Measurements from ENCODE around the gene ADAM15.

Gene ADAM15

GRCh38 chr1:155073377-155074242 is 22.5 kb downstream of the ADAM15 start:
- no peak for DNase-seq (ENCODE audit: low spot score)

DNA sequence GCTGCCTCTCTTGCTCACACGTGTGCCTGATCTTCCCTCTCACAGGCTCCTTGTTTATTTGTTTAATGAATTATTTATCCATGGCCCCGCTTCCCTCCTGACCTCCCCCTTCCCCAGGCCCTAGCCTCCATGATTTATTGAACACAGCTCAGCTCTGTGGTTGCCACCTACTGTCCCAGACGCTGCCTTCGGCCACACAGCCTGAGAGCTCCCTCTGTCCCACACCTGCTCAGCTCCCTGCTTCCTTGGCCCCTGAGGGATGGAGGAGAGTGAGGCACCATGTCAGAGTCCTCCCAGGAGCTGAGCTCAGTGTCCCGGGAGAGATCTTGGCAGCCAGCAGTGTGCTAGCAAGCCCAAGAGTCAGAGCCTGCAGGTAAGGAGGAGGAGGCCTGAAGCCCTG is 24.4 kb downstream of the ADAM15 start:
- no peak for DNase-seq (ENCODE audit: low spot score)

GRCh38 chr1:155076371-155076770 is 25.3 kb downstream of the ADAM15 start:
- DNase-seq (ENCODE audit: low spot score): no peak

- DNase-seq (ENCODE audit: low spot score): no peak
Measured at GRCh38 chr1:155077346-155077745, 26.2 kb downstream of the ADAM15 start.

GRCh38 chr1:155077758-155078445 is 26.8 kb downstream of the ADAM15 start:
- no peak for DNase-seq (ENCODE audit: low spot score)

DNA sequence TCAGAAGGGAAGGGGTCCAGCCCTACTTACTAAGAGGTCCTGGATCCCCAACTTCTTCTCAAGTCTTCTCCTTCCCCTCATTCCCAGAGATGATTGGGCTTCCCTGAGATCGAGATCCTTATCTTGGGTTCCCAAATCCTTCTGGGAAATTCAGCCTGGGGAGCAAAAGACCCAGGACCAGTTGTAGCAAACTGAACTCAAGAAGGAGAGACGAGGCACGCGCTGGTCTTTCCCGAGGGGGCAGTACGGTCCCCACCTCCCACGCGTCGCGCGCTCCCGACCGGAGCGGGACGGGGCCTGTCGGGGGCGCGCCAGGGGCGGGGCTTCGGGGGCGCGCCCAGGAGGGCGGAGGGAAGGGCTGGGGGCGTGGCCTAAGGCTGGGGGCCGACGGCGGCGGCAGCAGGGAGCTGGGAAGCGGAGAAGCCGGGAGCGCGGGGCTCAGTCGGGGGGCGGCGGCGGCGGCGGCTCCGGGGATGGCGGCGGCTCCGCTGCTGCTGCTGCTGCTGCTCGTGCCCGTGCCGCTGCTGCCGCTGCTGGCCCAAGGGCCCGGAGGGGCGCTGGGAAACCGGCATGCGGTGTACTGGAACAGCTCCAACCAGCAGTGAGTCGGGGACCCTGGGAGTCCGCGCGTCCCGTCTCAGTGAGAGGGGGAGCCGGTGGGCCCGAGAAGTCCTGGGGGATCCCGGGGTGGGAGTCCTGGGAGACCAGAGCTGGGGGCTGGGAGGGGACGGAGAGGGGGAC is 27.5 kb downstream of the ADAM15 start, which contains the start of gene EFNA3:
Gene EFNA3 (plus strand): TSS at position 369 of the 741 bp plus-strand sequence. CDS start 105 bp downstream, at position 474.
- DNase-seq (ENCODE audit: low spot score): peak; percentile 78

DNA sequence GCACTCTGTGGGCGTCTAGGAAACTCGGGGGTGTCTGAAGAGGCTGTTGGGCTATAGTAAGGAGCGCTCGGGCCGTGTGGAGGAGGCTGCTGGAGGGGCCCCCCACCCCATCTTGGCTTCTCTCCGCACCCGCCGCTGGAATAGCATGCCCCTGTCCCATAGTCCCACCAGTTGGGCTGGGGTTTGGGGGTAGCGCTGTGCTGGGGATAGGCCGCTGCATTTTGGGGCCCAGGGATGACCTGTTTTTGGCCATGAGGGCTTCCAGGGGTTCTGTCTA is 28.0 kb downstream of the ADAM15 start:
- no peak for DNase-seq (ENCODE audit: low spot score)

DNA sequence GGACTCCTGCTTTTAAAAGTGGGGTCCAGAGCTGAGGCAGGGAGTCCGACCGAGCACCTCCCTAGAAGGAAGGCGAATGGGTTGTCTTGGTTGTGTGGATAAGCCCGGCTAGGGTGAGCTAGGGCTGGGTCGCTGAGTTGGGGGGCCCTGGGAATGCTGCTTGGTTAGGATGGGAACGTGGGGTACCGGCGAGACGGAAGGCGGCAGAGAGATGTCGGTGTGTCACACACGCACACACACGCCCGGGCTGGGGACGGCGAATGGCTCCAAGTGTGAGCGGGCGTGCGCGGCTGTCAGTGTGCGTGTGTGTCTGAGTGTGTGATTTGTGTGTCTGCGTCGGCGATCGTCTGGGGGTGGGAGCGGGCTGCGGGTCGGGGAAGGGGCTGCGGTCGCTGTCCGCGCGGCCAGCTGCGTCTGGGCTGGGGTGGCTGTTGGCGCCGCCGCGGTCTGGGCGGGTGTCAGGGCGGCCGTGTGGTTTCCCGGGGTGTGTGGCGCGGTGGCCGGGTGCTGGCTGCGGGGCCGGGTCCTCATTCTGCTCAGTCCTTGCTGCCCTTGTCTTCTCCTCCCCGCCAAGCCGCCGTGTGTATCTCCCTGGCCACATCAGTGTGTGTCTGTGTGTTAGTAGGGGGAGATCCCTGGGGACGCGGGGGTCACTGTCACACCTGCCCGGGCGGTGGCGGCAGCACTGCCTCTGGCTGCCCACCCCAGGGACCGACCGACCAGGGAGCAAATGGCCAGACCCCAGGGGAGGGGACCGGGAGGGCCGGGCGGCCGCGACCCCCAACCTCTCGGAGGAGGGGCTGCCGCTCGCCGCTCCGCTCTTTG is 28.6 kb downstream of the ADAM15 start:
- DNase-seq (ENCODE audit: low spot score): no peak

- DNase-seq (ENCODE audit: low spot score): no peak
Measured at GRCh38 chr1:155080312-155081228, 29.5 kb downstream of the ADAM15 start.

DNA sequence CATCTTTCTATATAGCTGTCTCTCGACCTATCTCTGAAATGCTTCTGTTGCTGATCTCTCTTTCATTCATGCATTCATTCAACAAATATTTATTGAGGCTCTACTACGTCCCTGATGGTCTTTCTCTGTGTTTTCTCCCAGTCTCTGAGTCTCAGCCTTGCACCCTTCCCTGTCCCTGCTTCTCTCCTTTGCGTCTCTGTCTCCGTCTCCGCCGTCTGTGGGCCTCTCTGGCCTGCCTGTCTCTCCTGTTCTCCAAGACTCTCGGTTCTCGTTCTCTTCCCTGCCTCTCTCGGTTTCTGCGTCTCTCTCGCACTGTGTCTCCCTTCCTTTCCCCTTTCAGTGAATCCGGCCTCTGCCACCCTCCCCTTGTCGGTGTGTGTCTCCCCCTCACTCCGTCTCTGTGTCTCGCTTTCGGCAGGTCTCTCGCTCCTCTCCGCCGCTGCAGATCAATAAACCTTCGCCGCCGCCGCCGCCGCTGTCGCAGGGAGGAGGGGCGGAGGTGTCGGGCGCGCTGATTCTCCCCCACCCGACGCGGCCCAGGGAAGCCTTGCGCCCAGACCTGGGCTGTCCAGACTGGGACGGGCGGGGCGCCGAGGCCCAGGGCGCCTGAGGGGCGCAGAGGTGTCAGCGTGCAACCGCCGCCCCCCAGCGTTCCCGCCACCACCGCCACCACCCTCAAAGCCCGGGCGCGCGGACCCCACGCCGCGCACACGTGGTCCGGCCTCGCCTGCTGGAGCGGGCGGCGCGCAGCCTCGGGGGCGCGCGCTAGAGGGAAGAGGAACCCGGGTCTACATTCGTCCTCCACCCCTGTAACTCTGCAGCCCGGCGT is 30.6 kb downstream of the ADAM15 start:
- no peak for DNase-seq (ENCODE audit: low spot score)

- DNase-seq (ENCODE audit: low spot score): no peak
Measured at GRCh38 chr1:155082301-155083051, 31.4 kb downstream of the ADAM15 start.

GRCh38 chr1:155083052-155083541 is 32.0 kb downstream of the ADAM15 start:
- DNase-seq (ENCODE audit: low spot score): no peak

DNA sequence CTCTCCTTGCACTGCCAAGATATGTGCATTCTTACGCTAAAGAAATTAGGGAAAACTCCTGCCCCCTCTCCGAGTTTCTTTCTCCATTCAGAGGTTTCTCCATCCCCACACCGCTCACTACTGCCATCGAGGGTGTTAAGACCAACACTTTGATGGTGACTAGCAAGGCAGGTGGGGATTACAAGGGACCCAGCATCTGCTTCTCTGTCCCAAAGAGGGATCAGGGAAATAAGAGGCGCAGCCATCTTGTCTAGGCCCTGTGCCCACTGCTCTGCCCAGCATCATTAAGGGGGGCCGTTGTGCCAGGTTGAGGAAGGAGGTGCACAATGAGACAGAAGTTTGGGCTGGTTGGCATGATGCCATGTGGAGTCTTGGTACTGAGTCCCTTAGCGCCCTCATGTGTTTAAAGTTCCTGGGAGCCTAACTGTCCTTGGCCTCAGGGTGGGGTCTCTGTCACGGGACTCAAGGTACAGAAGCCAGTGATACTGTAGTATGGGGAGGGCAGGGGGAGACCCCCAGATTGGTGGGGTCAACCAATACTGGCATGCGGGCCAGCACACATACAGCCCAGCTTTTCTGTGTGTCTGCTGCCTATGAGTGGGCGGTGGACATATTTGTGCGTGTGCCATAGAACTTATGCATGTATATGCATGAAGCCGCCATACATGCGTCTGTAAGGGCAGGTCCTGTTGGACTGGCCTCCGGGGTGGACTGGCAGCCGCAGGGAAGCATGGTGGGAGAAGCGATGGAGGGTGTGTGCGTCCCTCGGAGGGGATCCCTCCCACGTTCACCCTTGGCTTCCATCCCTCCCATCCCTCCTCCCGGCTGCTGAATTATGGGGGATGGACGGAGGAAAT is 33.0 kb downstream of the ADAM15 start:
- DNase-seq (ENCODE audit: low spot score): peak; percentile 66

- DNase-seq (ENCODE audit: low spot score): peak; percentile 97
Measured at GRCh38 chr1:155084722-155085503, 33.8 kb downstream of the ADAM15 start.

GRCh38 chr1:155085504-155086127 is 34.5 kb downstream of the ADAM15 start:
- no peak for DNase-seq (ENCODE audit: low spot score)

DNA sequence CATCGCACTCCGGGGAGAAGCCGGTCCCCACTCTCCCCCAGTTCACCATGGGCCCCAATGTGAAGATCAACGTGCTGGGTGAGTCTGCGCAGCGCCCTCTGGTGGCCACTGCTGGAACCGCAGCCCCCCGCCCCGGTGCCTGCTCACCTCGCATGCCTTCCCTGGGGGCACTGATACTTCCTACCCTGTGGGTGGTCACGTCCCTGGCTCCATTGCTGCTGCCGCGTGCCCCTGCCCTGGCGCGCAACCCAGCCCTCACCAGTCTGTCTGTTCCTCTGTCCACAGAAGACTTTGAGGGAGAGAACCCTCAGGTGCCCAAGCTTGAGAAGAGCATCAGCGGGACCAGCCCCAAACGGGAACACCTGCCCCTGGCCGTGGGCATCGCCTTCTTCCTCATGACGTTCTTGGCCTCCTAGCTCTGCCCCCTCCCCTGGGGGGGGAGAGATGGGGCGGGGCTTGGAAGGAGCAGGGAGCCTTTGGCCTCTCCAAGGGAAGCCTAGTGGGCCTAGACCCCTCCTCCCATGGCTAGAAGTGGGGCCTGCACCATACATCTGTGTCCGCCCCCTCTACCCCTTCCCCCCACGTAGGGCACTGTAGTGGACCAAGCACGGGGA is 35.1 kb downstream of the ADAM15 start:
- DNase-seq (ENCODE audit: low spot score): peak; percentile 72
